Heart left ventricle (tissue), 16 donors: ENCODE data around the gene LYRM4. TPM values are rescaled to one million over a fixed set of nuclear protein-coding genes. Genes with fewer than 3 reads are reported as not detected.

Experiments used
- ATAC-seq, 4 donors: fragments of 200-7000 bp; cut with Tn5 transposase; one replicate each; pipeline ENCODE4 v1.9.1; 2020 to 2022; ENCODE audit warnings: moderate library complexity in 4 of 4, mild to moderate bottlenecking in 3 of 4, moderate number of reproducible peaks in 1 of 4
- DNase-seq, 5 donors: peaks; one replicate each; pipeline ENCODE4 v3.0.0-alpha.2; 2020
- H3K27ac ChIP-seq, 12 donors: fragments of 200-600 bp; sonication (generic) in 4 of 12; one replicate each; pipeline versions ENCODE4 v1.5.0 to v1.8.0; 2016 to 2022; ENCODE audit warnings: mild to moderate bottlenecking in 2 of 12
- H3K27me3 ChIP-seq, 9 donors: fragments of 200-600 bp; sonication (generic) in 2 of 9; one replicate each; pipeline versions ENCODE4 v1.5.1 to v1.8.0; 2016 to 2022; ENCODE audit warnings: mild to moderate bottlenecking in 3 of 9
- H3K36me3 ChIP-seq, 9 donors: fragments of 200-600 bp; sonication (generic) in 2 of 9; one replicate each; pipeline versions ENCODE4 v1.5.0 to v1.8.0; 2018 to 2022; ENCODE audit warnings: mild to moderate bottlenecking in 2 of 9
- H3K4me1 ChIP-seq, 12 donors: fragments of 200-600 bp; sonication (generic) in 4 of 12; one replicate each; pipeline versions ENCODE4 v1.5.0 to v1.8.0; 2016 to 2022; ENCODE audit warnings: mild to moderate bottlenecking in 3 of 12
- H3K4me3 ChIP-seq, 12 donors: fragments of 200-600 bp; sonication (generic) in 4 of 12; one replicate each; pipeline versions ENCODE4 v1.5.0 to v1.8.0; 2017 to 2022; ENCODE audit warnings: mild to moderate bottlenecking in 9 of 12, moderate library complexity in 4 of 12
- H3K9me3 ChIP-seq, 12 donors: fragments of 200-600 bp; sonication (generic) in 4 of 12; one replicate each; pipeline versions ENCODE4 v1.5.0 to v1.8.0; 2016 to 2022; ENCODE audit warnings: mild to moderate bottlenecking in 1 of 12
- POLR2A ChIP-seq, 2 donors: fragments of 450-650 bp; IDR thresholded peaks; one replicate each; pipeline ENCODE4 v1.6.1; 2017; ENCODE audit warnings: antibody characterized with exemption in 2 of 2, mild to moderate bottlenecking in 2 of 2, moderate library complexity in 2 of 2
- WGBS, 4 donors: extraction: QIAGEN DNeasy Blood & Tissue Kit in 2 of 4; methylation state at CpG; one replicate each; pipeline versions ENCODE4 v1.1.5 to v1.1.7; 2013 to 2018; 5-methylcytosine and 5-hydroxymethylcytosine counted together
- intact Hi-C, 10 donors: fragments of 100-400 bp; cut with DNase I; formaldehyde crosslinking; loops; one replicate each; pipeline versions ENCODE4 v1.11.1 to v1.14.2; 2022
- polyA plus RNA-seq, 2 donors: library from polyadenylated mRNA; stranded (reverse); fragments of 200-250 nt; gene quantifications; one replicate each; pipeline ENCODE4 v1.2.3, GENCODE V29; 2013
- total RNA-seq, 9 donors: library from RNA; depleted of rRNA in 2 of 9; stranded (reverse); fragments of >200 nt in 2 of 9; fragmentation: NEBNext Ultra II Directional in 3 of 9; extraction: Animal tissue kit (Norgen Biotek cat#: 25700) in 3 of 9; gene quantifications; one replicate each; pipeline versions ENCODE4 v1.1.0 to v1.2.4, GENCODE V29; 2016 to 2023
- TF ChIP-seq, protein P1 (sequence below), 12 donors: fragments of 200-600 bp; sonication (generic) in 4 of 12; IDR thresholded peaks; one replicate each; pipeline versions ENCODE4 v1.5.0 to v1.8.0; 2018 to 2022; ENCODE audit warnings: antibody characterized with exemption in 12 of 12, mild to moderate bottlenecking in 5 of 12
- donor health status: ischemic (EF 13 %, LVEDD 7.1; RV severe dilation, severe dysfunction).
- donor health status: healthy with polysubstance abuse.
- donor health status: DM: no; HTN: yes; CAD: no.
- donor health status: DM: no; HTN: no; CAD: no.
- donor health status: ischemic (EF 25% LVEDD 6.9; RV normal size, moderate dysfunction).
- donor health status: ischemic (EF 25% LVEDD 5.7; RV mildly dilated, moderate dysfunction).
- donor health status: healthy.
- donor health status: DM: yes; HTN: yes; CAD: no.
- donor health status: ischemic (EF 35%, LVEDD 5.7; RV mildly dilated, moderate dysfunction).
- donor health status: nonischemic (EF 11% LVEDD 7.7; RV severe dilation, severe dysfunction).
- donor health status: DM: yes; HTN: yes; CAD: no.
- donor health status: PGD.
- donor health status: ischemic (EF 29% LVEDD 5.4; RV normal size, mild dysfunction).
- donor health status: nonischemic (EF 23%, LVEDD 6.1; RV moderate dilation, normal function).

Gene LYRM4
- total and polyA plus RNA-seq, 11 donors, result 18.8 to 39.7 (median 21.3) TPM

DNA sequence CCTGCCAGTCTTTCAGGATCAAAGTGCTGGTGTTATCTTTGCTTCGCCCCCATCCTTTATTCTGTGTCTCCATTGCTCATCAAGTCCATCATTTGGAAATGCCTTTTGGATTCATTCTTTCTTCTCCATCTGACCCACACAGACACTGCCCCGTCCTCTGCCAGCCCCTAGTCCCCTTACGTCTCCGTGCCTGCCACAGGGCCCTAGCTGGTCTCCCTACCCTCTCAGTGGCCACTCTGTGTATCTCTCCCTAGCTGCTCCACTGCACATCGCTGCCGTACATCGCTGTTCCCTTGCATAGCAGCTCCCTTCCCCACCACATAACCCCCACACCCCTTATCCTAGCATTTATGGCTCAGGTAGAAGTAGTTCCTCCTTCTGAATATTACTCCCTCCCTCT lies 159.9 kb downstream of the LYRM4 start:
- no peak for TF ChIP-seq POLR2A (IDR thresholded peaks at IDR 0.05)
- TF ChIP-seq, protein P1, sequence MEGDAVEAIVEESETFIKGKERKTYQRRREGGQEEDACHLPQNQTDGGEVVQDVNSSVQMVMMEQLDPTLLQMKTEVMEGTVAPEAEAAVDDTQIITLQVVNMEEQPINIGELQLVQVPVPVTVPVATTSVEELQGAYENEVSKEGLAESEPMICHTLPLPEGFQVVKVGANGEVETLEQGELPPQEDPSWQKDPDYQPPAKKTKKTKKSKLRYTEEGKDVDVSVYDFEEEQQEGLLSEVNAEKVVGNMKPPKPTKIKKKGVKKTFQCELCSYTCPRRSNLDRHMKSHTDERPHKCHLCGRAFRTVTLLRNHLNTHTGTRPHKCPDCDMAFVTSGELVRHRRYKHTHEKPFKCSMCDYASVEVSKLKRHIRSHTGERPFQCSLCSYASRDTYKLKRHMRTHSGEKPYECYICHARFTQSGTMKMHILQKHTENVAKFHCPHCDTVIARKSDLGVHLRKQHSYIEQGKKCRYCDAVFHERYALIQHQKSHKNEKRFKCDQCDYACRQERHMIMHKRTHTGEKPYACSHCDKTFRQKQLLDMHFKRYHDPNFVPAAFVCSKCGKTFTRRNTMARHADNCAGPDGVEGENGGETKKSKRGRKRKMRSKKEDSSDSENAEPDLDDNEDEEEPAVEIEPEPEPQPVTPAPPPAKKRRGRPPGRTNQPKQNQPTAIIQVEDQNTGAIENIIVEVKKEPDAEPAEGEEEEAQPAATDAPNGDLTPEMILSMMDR (IDR thresholded peaks at IDR 0.05), result no peak
- no peak overlapping the region for H3K4me3 ChIP-seq
- 93 to 99% (median 96%) methylated on average over 7 of the region's 7 CpGs for WGBS, 4 donors
- no peaks in the 10 kb centered on the region for H3K9me3 ChIP-seq
- intact Hi-C loops, result no loop called here
- H3K36me3 ChIP-seq, result no peaks in the 10 kb centered on the region
- H3K4me1 ChIP-seq, result peaks cover 0 to 26% (median 9%) of the 10 kb centered on the region in 12 donors
- ATAC-seq, result no peak
- H3K27ac ChIP-seq, result no peak overlapping the region
- no peak for DNase-seq
- H3K27me3 ChIP-seq, result no peaks in the 10 kb centered on the region

DNA sequence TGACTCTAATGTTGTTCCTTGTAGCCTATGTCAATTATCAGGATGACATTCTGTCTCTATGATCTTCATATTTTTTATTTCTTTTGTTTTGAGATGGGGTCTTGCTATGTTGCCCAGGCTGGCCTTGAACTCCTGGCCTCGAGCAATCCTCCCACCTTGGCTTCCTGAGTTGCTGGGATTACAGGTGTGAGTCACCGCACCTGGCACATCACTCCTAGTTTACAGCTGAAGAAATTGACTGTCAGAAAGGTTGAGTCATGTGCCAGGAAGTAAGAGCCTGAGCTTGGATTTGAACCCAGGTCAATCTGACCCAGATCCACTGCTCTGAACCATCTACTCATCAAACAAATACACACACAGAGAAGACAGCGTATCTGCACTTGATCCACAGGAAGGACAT lies 161.2 kb downstream of the LYRM4 start:
- WGBS, 4 donors, result 95 to 97% (median 96%) methylated on average over 3 of the region's 3 CpGs
- Histone ChIP-seq H3K27ac (no peak overlapping the region), H3K36me3 (no peaks in the 10 kb centered on the region), H3K27me3 (no peaks in the 10 kb centered on the region), H3K9me3 (no peaks in the 10 kb centered on the region), H3K4me3 (no peak overlapping the region), H3K4me1 (peaks cover 0 to 36% (median 9%) of the 10 kb centered on the region in 12 donors)
- TF ChIP-seq, protein P1 (IDR thresholded peaks at IDR 0.05), result no peak
- no peak for TF ChIP-seq POLR2A (IDR thresholded peaks at IDR 0.05)
- intact Hi-C loops, result no loop called here
- DNase-seq (no peak), ATAC-seq (no peak)

DNA sequence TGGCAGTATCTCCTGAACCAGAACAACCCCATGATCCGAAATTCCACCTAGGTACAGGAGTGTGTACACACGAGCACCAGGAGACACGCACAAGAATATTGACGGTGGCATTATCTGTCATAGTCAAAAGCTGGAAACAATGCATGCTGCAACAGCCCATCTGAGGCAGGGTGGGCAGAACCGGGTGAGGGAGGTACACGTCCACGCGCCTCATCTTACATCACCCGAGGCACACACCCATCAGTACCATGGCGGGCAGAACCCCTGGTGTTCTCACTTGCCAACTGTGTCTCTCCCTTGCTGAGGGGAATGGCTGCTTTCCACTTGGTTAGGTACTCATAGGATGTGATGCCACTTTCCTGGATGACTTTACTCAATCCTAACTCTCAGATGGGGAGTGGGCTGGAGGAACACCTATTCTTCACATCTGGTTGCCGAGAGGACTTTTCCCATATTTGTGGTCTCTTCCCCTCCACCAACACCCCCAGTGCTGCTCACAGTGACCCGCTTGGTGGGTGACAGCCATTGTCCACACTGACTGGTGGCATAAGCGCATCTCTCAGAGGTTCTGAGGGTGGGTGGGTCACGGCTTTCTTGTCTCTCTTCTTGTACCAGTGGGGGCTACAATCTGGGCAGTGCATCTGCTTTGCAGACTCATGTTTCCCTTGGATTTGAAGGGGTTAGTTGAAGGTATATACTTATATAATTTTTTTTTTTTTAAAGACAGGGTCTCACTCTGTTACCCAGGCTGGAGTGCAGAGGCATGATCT lies 162.1 kb downstream of the LYRM4 start:
- intact Hi-C loops, result no loop called here
- H3K9me3 ChIP-seq, result no peaks in the 10 kb centered on the region
- TF ChIP-seq POLR2A (IDR thresholded peaks at IDR 0.05), result no peak
- TF ChIP-seq, protein P1 (IDR thresholded peaks at IDR 0.05), result no peak
- H3K4me3 ChIP-seq, result no peak overlapping the region
- WGBS, 4 donors, result 89 to 93% (median 92%) methylated on average over 14 of the region's 14 CpGs
- H3K27me3 ChIP-seq, result no peaks in the 10 kb centered on the region
- H3K36me3 ChIP-seq, result no peaks in the 10 kb centered on the region
- peak overlapping the region in 2 of 12 donors; percentile 55 to 87 for H3K27ac ChIP-seq
- no peak for DNase-seq
- H3K4me1 ChIP-seq, result peaks cover 0 to 40% (median 13%) of the 10 kb centered on the region in 12 donors
- no peak for ATAC-seq

DNA sequence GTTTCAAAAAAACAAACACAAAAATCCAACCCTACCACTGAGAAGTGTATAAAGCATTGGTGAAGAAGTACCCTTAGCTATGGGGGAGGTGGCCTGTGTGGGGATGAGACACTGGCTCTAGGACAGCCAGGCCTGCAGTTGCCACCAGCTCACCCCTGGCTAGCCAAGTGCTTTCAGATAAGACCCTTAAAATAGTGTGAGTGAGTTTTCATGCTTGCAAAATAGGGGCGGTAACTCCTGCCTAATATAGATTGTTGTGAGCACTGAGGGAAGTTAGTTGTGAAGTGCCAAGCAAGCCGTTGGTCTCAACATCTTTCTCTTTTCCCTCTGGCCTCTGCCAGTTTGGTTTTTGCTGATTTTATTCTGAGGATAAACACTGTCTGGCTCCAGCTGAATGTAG lies 164.3 kb downstream of the LYRM4 start:
- WGBS, 4 donors, result 33 to 55% (median 42%) methylated on average over 2 of the region's 2 CpGs
- peaks cover 0 to 44% (median 12%) of the 10 kb centered on the region in 12 donors for H3K4me1 ChIP-seq
- no peaks in the 10 kb centered on the region for H3K27me3 ChIP-seq
- ATAC-seq (peak; percentile 91 to 95 (median 94)), DNase-seq (peak; percentile 53 to 78 (median 67))
- no peak overlapping the region for H3K4me3 ChIP-seq
- peak in 1 of 2 donors; percentile 70 for TF ChIP-seq POLR2A (IDR thresholded peaks at IDR 0.05)
- TF ChIP-seq, protein P1 (IDR thresholded peaks at IDR 0.05), result no peak
- intact Hi-C loops, result no loop called here
- no peaks in the 10 kb centered on the region for H3K36me3 ChIP-seq
- no peaks in the 10 kb centered on the region for H3K9me3 ChIP-seq
- H3K27ac ChIP-seq, result peak overlapping the region; percentile 46 to 88 (median 78)
